Neural crest cell (in vitro differentiated cells): Measurements from ENCODE around the gene VWA8. TPM values are rescaled to one million over a fixed set of nuclear protein-coding genes. Genes with fewer than 3 reads are reported as not detected.

Experiments
- DNase-seq: peaks from one replicate; pipeline ENCODE4 v3.0.0; 2021; ENCODE audit warnings: low read depth, mixed read lengths, low spot score
- H3K27ac Mint-ChIP-seq: one replicate; pipeline ENCODE4 v1.8.0; 2021; ENCODE audit warnings: mild to moderate bottlenecking, mixed read lengths; ENCODE audit not compliant: unreplicated experiment
- H3K27me3 Mint-ChIP-seq: 2 replicates; pipeline ENCODE4 v1.8.0; 2021; ENCODE audit warnings: low read depth, mild to moderate bottlenecking, mixed read lengths
- H3K36me3 Mint-ChIP-seq: 2 replicates; pipeline ENCODE4 v1.8.0; 2021; ENCODE audit warnings: low read depth, mild to moderate bottlenecking, mixed read lengths
- H3K4me1 Mint-ChIP-seq: 2 replicates; pipeline ENCODE4 v1.8.0; 2021; ENCODE audit warnings: mixed read lengths
- H3K4me3 Mint-ChIP-seq: one replicate; pipeline ENCODE4 v1.8.0; 2021; ENCODE audit warnings: mild to moderate bottlenecking, mixed read lengths
- H3K9me3 Mint-ChIP-seq: 2 replicates; pipeline ENCODE4 v1.8.0; 2021; ENCODE audit warnings: mixed read lengths
- total RNA-seq: library from RNA; stranded (reverse); gene quantifications from 2 replicates; pipeline ENCODE4 v1.2.1, GENCODE V29; 2021
- TF ChIP-seq, protein P1 (sequence below): fragments of 200-600 bp; sonication (generic); conservative IDR thresholded peaks from 2 replicates; pipeline ENCODE4 v1.5.0; 2021; ENCODE audit warnings: antibody characterized with exemption, mild to moderate bottlenecking

The VWA8 gene
- total RNA-seq, 1 donor from 2014 or later: 19.5 TPM

DNA sequence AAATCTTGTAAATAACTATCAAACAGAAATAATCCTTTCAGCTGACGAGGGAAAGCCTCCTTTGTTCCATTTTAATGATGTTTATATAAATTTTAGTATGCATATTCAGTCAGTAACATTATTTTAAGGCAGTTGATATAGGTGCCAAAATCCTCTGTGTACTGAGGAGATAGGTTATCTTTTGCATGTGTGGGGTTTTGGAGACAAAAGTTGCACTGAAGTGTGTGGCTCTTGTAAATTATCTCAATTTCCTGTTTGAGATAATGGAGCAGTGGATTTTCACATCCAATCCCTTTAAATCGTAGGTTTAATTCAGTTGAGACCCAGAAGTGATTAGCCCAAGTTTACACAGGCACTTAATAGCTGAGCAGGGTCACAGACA is 396.9 kb downstream of the VWA8 start:
- Mint-ChIP-seq H3K4me3 (peak overlapping the region; percentile 7), H3K4me1 (peaks cover 76% of the 10 kb centered on the region), H3K36me3 (peaks cover 5% of the 10 kb centered on the region), H3K27me3 (no peaks in the 10 kb centered on the region), H3K27ac (peak overlapping the region; percentile 95), H3K9me3 (no peaks in the 10 kb centered on the region)
- DNase-seq: no peak
- TF ChIP-seq, protein P1, sequence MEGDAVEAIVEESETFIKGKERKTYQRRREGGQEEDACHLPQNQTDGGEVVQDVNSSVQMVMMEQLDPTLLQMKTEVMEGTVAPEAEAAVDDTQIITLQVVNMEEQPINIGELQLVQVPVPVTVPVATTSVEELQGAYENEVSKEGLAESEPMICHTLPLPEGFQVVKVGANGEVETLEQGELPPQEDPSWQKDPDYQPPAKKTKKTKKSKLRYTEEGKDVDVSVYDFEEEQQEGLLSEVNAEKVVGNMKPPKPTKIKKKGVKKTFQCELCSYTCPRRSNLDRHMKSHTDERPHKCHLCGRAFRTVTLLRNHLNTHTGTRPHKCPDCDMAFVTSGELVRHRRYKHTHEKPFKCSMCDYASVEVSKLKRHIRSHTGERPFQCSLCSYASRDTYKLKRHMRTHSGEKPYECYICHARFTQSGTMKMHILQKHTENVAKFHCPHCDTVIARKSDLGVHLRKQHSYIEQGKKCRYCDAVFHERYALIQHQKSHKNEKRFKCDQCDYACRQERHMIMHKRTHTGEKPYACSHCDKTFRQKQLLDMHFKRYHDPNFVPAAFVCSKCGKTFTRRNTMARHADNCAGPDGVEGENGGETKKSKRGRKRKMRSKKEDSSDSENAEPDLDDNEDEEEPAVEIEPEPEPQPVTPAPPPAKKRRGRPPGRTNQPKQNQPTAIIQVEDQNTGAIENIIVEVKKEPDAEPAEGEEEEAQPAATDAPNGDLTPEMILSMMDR: no peak

DNA sequence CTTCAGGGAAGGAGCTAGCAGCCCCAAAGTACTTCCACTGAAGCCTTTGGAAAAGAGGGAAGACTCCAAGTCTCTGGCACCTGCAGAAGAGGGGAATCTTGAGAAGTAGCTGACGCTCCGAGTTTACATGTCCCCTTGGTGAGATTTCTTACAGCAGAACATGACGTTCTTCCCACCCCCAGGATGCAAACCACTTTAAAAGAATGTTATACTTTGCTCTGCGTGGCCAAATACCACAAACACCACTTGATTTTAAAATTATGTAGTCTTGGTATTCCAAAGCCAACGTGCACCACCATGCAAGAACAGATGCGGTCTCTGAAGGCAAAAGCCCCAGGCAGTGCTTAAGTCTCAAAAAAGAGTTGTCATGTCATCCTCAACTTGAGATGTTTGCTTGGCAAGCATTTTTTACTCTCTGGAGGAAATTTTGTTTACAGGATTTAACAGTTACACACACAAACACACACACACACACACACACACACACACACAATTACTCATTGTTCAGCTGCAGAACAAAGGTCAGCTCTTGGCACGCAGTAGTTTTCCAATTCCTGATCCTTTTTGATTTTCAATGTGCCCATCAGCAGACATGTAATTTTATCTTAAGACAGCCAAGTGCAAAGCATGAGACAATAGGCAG is 397.4 kb downstream of the VWA8 start:
- Mint-ChIP-seq H3K27me3 (no peaks in the 10 kb centered on the region), H3K4me3 (peak overlapping the region; percentile 7)

DNA sequence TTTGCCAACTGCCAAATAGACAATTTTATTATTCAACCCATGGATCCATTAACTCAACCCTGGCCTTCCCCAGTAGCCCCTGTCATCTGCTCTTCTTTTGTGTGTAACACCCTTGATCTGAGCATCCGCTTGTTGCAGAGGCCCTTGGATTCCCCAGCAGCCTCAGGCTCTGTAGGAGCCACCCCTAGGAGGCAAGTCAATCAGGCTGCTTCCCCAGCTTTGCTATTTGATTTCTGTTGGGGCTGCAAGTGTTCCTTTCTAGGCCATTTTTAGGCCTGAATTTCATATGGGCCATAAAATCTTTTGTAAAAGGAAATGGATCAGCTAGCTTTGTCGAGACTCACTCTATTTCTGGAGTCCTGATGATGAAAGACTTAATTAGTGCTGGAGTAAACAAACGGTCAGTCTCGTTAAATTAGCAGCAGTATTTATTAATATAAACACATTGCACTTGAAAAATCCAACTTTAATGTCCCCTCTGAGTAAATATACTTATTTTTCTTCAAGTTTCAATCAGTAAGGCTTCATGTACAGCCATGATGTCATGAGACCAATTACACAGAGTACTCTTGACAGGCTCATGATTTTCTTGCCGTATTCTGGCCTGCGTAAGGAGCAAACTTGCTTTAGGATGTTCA is 398.2 kb downstream of the VWA8 start:
- TF ChIP-seq, protein P1: no peak
- no peak for DNase-seq
- H3K4me1 Mint-ChIP-seq: peaks cover 69% of the 10 kb centered on the region
- peaks cover 3% of the 10 kb centered on the region for H3K9me3 Mint-ChIP-seq
- peak overlapping the region; percentile 31 for H3K4me3 Mint-ChIP-seq
- H3K27ac Mint-ChIP-seq: peak overlapping the region; percentile 73
- H3K27me3 Mint-ChIP-seq: no peaks in the 10 kb centered on the region
- no peaks in the 10 kb centered on the region for H3K36me3 Mint-ChIP-seq

More for the DNA sequence above, 397.4 kb downstream of the VWA8 start:
- TF ChIP-seq, protein P1: no peak
- peaks cover under 1% of the 10 kb centered on the region for H3K9me3 Mint-ChIP-seq
- H3K36me3 Mint-ChIP-seq: peaks cover 5% of the 10 kb centered on the region
- peak overlapping the region; percentile 95 for H3K27ac Mint-ChIP-seq
- H3K4me1 Mint-ChIP-seq: peaks cover 74% of the 10 kb centered on the region
- DNase-seq: no peak

DNA sequence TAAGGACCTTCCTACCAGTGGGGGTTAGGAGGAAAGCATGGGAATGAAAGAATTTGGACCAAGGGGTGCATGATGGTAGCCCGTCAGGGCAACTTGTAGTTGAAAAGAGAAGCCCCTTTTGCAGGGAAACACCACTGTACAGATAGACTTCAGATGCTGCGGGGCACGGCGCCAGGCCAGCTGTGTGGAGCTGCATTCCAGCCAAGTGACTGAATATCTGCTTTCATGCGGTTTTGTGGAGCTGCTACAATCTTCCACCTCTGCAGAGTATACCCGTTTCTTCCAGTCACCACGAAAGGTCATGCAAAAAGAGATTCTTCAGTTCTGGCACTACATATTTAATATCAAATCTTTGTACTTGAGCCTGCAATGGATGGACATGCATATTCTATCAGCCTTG is 398.8 kb downstream of the VWA8 start:
- peaks cover 3% of the 10 kb centered on the region for H3K9me3 Mint-ChIP-seq
- H3K27me3 Mint-ChIP-seq: no peaks in the 10 kb centered on the region
- no peak overlapping the region for H3K4me3 Mint-ChIP-seq
- H3K27ac Mint-ChIP-seq: peak overlapping the region; percentile 10
- TF ChIP-seq, protein P1: no peak
- DNase-seq: no peak
- H3K36me3 Mint-ChIP-seq: no peaks in the 10 kb centered on the region
- peaks cover 65% of the 10 kb centered on the region for H3K4me1 Mint-ChIP-seq

DNA sequence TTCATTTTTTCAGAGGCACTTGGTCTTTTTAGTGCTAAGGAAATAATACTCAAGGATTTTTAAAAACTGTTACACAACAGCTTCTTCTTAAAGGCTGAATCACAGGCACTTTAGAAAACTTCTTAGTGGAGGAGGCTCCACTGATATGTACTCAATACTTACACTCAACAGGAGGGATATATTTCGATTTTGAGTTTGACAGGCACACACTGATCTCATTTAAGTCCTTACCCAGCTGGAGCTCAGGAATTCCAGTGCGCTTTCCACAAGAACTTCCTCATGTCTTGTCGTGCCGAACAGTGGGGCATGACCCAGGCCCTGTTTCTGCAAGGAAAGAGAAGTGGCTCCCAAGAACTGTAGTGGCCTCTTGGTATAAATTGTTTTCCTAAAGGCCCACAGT is 399.7 kb downstream of the VWA8 start:
- no peak overlapping the region for H3K4me3 Mint-ChIP-seq
- H3K36me3 Mint-ChIP-seq: no peaks in the 10 kb centered on the region
- DNase-seq: no peak
- peaks cover 3% of the 10 kb centered on the region for H3K9me3 Mint-ChIP-seq
- no peaks in the 10 kb centered on the region for H3K27me3 Mint-ChIP-seq
- TF ChIP-seq, protein P1: no peak
- H3K4me1 Mint-ChIP-seq: peaks cover 60% of the 10 kb centered on the region
- H3K27ac Mint-ChIP-seq: no peak overlapping the region
